Measurements from ENCODE around the gene CGB8.
"Not testable (repeated sequence)": the region's sequence is repeated elsewhere in the genome, so short reads cannot be mapped to it uniquely, and the experiment has no call there.

CGB8 gene

GRCh38 chr19:49019242-49019932, 29.5 kb downstream of the CGB8 start:
- peak overlapping the region; percentile 37 for H3K4me3 ChIP-seq (ENCODE audit: low read length)
- no peak for DNase-seq (ENCODE audit: low read depth)
- TF ChIP-seq CTCF (conservative IDR thresholded peaks at IDR 0.05; ENCODE audit: low read depth, low read length) = peak; percentile 33

GRCh38 chr19:49018388-49019241, 30.3 kb downstream of the CGB8 start:
- DNase-seq (ENCODE audit: low read depth) = not testable (repeated sequence)
- H3K4me3 ChIP-seq (ENCODE audit: low read length) = peak overlapping the region; percentile 39

GRCh38 chr19:49017666-49018351, 31.1 kb downstream of the CGB8 start:
- DNase-seq (ENCODE audit: low read depth) = no peak
- peak; percentile 64 for TF ChIP-seq CTCF (conservative IDR thresholded peaks at IDR 0.05; ENCODE audit: low read depth, low read length)
- H3K4me3 ChIP-seq (ENCODE audit: low read length) = peak overlapping the region; percentile 39

GRCh38 chr19:49017041-49017665, 31.8 kb downstream of the CGB8 start, which contains the start of gene LHB:
TSS of gene LHB (minus strand) at chr19:49017091. CDS start at chr19:49017081, 10 bp downstream.
- no peak for TF ChIP-seq CTCF (conservative IDR thresholded peaks at IDR 0.05; ENCODE audit: low read depth, low read length)
- no peak for DNase-seq (ENCODE audit: low read depth)
- peak within 1 kb of the TSS; percentile 39 for H3K4me3 ChIP-seq (ENCODE audit: low read length)

- TF ChIP-seq CTCF (conservative IDR thresholded peaks at IDR 0.05; ENCODE audit: low read depth, low read length) = no peak
- H3K4me3 ChIP-seq (ENCODE audit: low read length) = no peak overlapping the region
- DNase-seq (ENCODE audit: low read depth) = no peak
Measured at GRCh38 chr19:49016067-49016839, 32.7 kb downstream of the CGB8 start.

GRCh38 chr19:49014870-49015255, 34.0 kb downstream of the CGB8 start:
- no peak for TF ChIP-seq CTCF (conservative IDR thresholded peaks at IDR 0.05; ENCODE audit: low read depth, low read length)
- no peak overlapping the region for H3K4me3 ChIP-seq (ENCODE audit: low read length)
- DNase-seq (ENCODE audit: low read depth) = no peak
